A549 (cell line): Measurements from ENCODE around the gene SLC35F4. TPM values are rescaled to one million over a fixed set of nuclear protein-coding genes. Genes with fewer than 3 reads are reported as not detected.
A peak's percentile ranks its signal among the peaks of the same experiment; 100 is the strongest.

Source experiments
- ATAC-seq, 2 experiments: fragments of 200-7000 bp in 1 of 2; fragments of >200 bp in 1 of 2; cut with Nextera tagmentation in 1 of 2; cut with Tn5 transposase in 1 of 2; 3 replicates each; pipeline versions ENCODE4 v1.8.0 to v1.9.1; 2018 to 2020; ENCODE audit warnings: mild to moderate bottlenecking in 1 of 2, moderate library complexity in 1 of 2
- CTCF ChIA-PET: fragments of 300-600 bp; sonication (Branson Sonifier 250); formaldehyde crosslinking; extraction: SDS; loops from one replicate; lab custom pipeline; 2021; ENCODE audit warnings: antibody characterized with exemption, inconsistent platforms; lab: Yijun Ruan, JAX
- POLR2A ChIA-PET: fragments of 350-600 bp; formaldehyde crosslinking; extraction: SDS; loops from one replicate; lab custom pipeline; 2021; ENCODE audit warnings: antibody characterized with exemption, inconsistent platforms; lab: Yijun Ruan, JAX
- DNase-seq, 2 experiments: peaks; one replicate each; pipeline versions ENCODE4 v3.0.0 to v3.0.0-alpha.2; 2011 to 2016; ENCODE audit warnings: low read depth in 1 of 2, low spot score in 1 of 2
- FAIRE-seq: peaks from 2 replicates; lab custom pipeline; 2011; peaks lifted over from hg19 to GRCh38; lab: Jason Lieb, UNC
- H3K27ac ChIP-seq, 2 experiments: fragments of >200 bp; sonication (Bioruptor Twin); formaldehyde crosslinking; 3 replicates each; pipeline ENCODE4 v1.5.1; 2016 to 2017
- H3K4me1 ChIP-seq: fragments of >200 bp; sonication (Bioruptor Twin); formaldehyde crosslinking; 3 replicates; pipeline ENCODE4 v1.6.1; 2016
- H3K4me2 ChIP-seq: fragments of >200 bp; sonication (Bioruptor Twin); formaldehyde crosslinking; 3 replicates; pipeline ENCODE4 v1.6.1; 2016
- H3K4me3 ChIP-seq: fragments of >200 bp; sonication (Bioruptor Twin); formaldehyde crosslinking; 3 replicates; pipeline ENCODE4 v1.5.1; 2016
- H3K9me3 ChIP-seq: fragments of >200 bp; sonication (Bioruptor Twin); formaldehyde crosslinking; 3 replicates; pipeline ENCODE4 v1.6.1; 2016
- BHLHE40 ChIP-seq: IDR thresholded peaks from 2 replicates; pipeline ENCODE4 v1.6.1; 2012; ENCODE audit warnings: low read depth, low read length, inconsistent platforms
- CBX2 ChIP-seq: fragments of 200-600 bp; sonication (generic); IDR thresholded peaks from 2 replicates; pipeline ENCODE4 v1.6.1; 2016; ENCODE audit warnings: low read depth, mild to moderate bottlenecking, borderline replicate concordance
- FOSL2 ChIP-seq, 2 experiments: fragments of 450-650 bp in 1 of 2; fragments of >200 bp in 1 of 2; sonication (Bioruptor Twin) in 1 of 2; formaldehyde crosslinking; IDR thresholded peaks; 2 replicates each; pipeline versions ENCODE4 v1.5.0 to v1.6.1; 2016 to 2020; ENCODE audit warnings: mild to moderate bottlenecking in 1 of 2, moderate library complexity in 1 of 2
- FOXS1 ChIP-seq: fragments of 250-450 bp; sonication (Bioruptor Pico); IDR thresholded peaks from 2 replicates; pipeline ENCODE4 v1.5.0; 2020; ENCODE audit warnings: mild to moderate bottlenecking, moderate library complexity
- GATA3 ChIP-seq: IDR thresholded peaks from 2 replicates; pipeline ENCODE4 v1.6.1; 2012; ENCODE audit warnings: borderline replicate concordance
- JUNB ChIP-seq: fragments of >200 bp; sonication (Bioruptor Twin); formaldehyde crosslinking; IDR thresholded peaks from 2 replicates; pipeline ENCODE4 v1.6.1; 2016
- MAFK ChIP-seq: fragments of 450-650 bp; IDR thresholded peaks from 2 replicates; pipeline ENCODE4 v1.6.1; 2014; ENCODE audit not compliant: partially characterized antibody
- MAX ChIP-seq: IDR thresholded peaks from 2 replicates; pipeline ENCODE4 v1.6.1; 2012
- MAZ ChIP-seq: fragments of 150-350 bp; IDR thresholded peaks from 2 replicates; pipeline ENCODE4 v1.6.1; 2014; ENCODE audit warnings: antibody characterized with exemption, low read depth, low read length, borderline replicate concordance
- MYC ChIP-seq: IDR thresholded peaks from 2 replicates; pipeline ENCODE4 v1.6.1; 2012; ENCODE audit warnings: mild to moderate bottlenecking, inconsistent platforms, low read length, improper control_type of control experiment, borderline replicate concordance
- NFE2L2 ChIP-seq: fragments of 150-350 bp; conservative IDR thresholded peaks from 2 replicates; pipeline ENCODE4 v1.6.1; 2014; ENCODE audit warnings: low read length
- PHF8 ChIP-seq: fragments of 200-600 bp; sonication (generic); IDR thresholded peaks from 2 replicates; pipeline ENCODE4 v1.6.1; 2016; ENCODE audit warnings: low read depth, mild to moderate bottlenecking, antibody characterized with exemption, moderate library complexity, borderline replicate concordance
- REST ChIP-seq: fragments of 200-600 bp; sonication (generic); IDR thresholded peaks from 2 replicates; pipeline ENCODE4 v1.6.1; 2016; ENCODE audit warnings: antibody characterized with exemption, mild to moderate bottlenecking, moderate library complexity
- RFX5 ChIP-seq: fragments of 450-650 bp; IDR thresholded peaks from 2 replicates; pipeline ENCODE4 v1.7.1; 2014; ENCODE audit warnings: antibody characterized with exemption, mild to moderate bottlenecking, moderate library complexity
- SMC3 ChIP-seq: fragments of >200 bp; sonication (Bioruptor Twin); formaldehyde crosslinking; IDR thresholded peaks from 3 replicates; pipeline ENCODE4 v1.6.1; 2018; ENCODE audit warnings: inconsistent platforms
- ZC3H11A ChIP-seq: fragments of 450-650 bp; IDR thresholded peaks from 2 replicates; pipeline ENCODE4 v1.6.1; 2014; ENCODE audit warnings: antibody characterized with exemption, mild to moderate bottlenecking
- ZSCAN20 ChIP-seq: fragments of 250-450 bp; sonication (Bioruptor Pico); IDR thresholded peaks from 2 replicates; pipeline ENCODE4 v1.8.0; 2022; ENCODE audit warnings: mild to moderate bottlenecking, moderate library complexity
- WGBS: methylation state at CpG from one replicate; pipeline ENCODE4 v1.1.6; 2017; ENCODE audit errors: missing lambda C conversion rate; 5-methylcytosine and 5-hydroxymethylcytosine counted together
- polyA plus RNA-seq, 4 experiments: library from polyadenylated mRNA; depleted of rRNA in 3 of 4; stranded (reverse); fragments of >200 nt; fragmentation: RNase III in 1 of 4; extraction: RNeasy Plus Mini Kit Qiagen cat#74134 plus additional on column Dnase treatment in 1 of 4; gene quantifications; 2 replicates in 3 of 4; 3 replicates in 1 of 4; pipeline ENCODE4 v1.2.3, GENCODE V29; 2011 to 2017

The SLC35F4 gene
- polyA plus RNA-seq, 2 of the 4 experiments (the other 2 are of a cell fraction): not detected

GRCh38 chr14:57749267-57749666 lies 116.6 kb downstream of the SLC35F4 start:
- Histone ChIP-seq H3K4me1 (peaks cover 35% of the 10 kb centered on the region; the same call in 2 of the 3 replicates), H3K4me2 (0 out of 3 replicates have a peak overlapping the region, but pooled peaks have one; percentile 8), H3K9me3 (no peaks in the 10 kb centered on the region), H3K27ac (no peak overlapping the region), H3K4me3 (no peak overlapping the region)
- ChIA-PET POLR2A (no interaction called here), CTCF (no interaction called here)
- peak in 1 of 2 experiments; percentile 10 for DNase-seq
- FAIRE-seq: peak; percentile 78
- 2% methylated on average over 3 of the region's 3 CpGs for WGBS
- ATAC-seq: peak in 1 of 2 experiments; percentile 45; a peak in 2 of 6 replicates
- no peak for TF ChIP-seq RFX5
- no peak for TF ChIP-seq REST
- TF ChIP-seq GATA3: no peak

GRCh38 chr14:57748279-57748678 lies 117.6 kb downstream of the SLC35F4 start:
- 83% methylated on average over 1 of the region's 1 CpG for WGBS
- 0 out of 2 replicates have a peak, but pooled peaks have one; percentile 37 for TF ChIP-seq FOSL2 (IDR thresholded peaks at IDR 0.05)
- TF ChIP-seq FOSL2 (CRISPR knock-in tag; IDR thresholded peaks at IDR 0.05): no peak
- no peak for TF ChIP-seq ZSCAN20 (CRISPR knock-in tag)
- peak; percentile 20; the same call in 1 of the 2 replicates for TF ChIP-seq JUNB
- DNase-seq (no peak), FAIRE-seq (no peak), ATAC-seq (no peak)
- no peak overlapping the region for H3K27ac ChIP-seq
- H3K4me1 ChIP-seq: peaks cover 35% of the 10 kb centered on the region; the same call in 2 of the 3 replicates
- ChIA-PET POLR2A (no interaction called here), CTCF (no interaction called here)
- H3K4me2 ChIP-seq: no peak overlapping the region; the same call in 2 of the 3 replicates
- H3K9me3 ChIP-seq: no peaks in the 10 kb centered on the region
- H3K4me3 ChIP-seq: no peak overlapping the region

GRCh38 chr14:57747036-57747435 lies 118.9 kb downstream of the SLC35F4 start:
- H3K4me1 ChIP-seq: peaks cover 34% of the 10 kb centered on the region; the same call in 2 of the 3 replicates
- CTCF ChIA-PET: no interaction called here
- FAIRE-seq: no peak
- H3K9me3 ChIP-seq: no peaks in the 10 kb centered on the region
- H3K4me2 ChIP-seq: 0 out of 3 replicates have a peak overlapping the region, but pooled peaks have one; percentile 7
- no peak overlapping the region for H3K27ac ChIP-seq
- WGBS: 3% methylated on average over 4 of the region's 4 CpGs
- POLR2A ChIA-PET: no interaction called here
- DNase-seq: peak in 1 of 2 experiments; percentile 18
- no peak overlapping the region for H3K4me3 ChIP-seq
- ATAC-seq: no peak
- no peak for TF ChIP-seq MYC
- TF ChIP-seq FOXS1 (CRISPR knock-in tag): no peak
- TF ChIP-seq BHLHE40: no peak
- no peak for TF ChIP-seq MAFK
- no peak for TF ChIP-seq MAZ
- TF ChIP-seq NFE2L2: no peak
- TF ChIP-seq PHF8: no peak
- no peak for TF ChIP-seq MAX
- TF ChIP-seq ZC3H11A: no peak
- no peak for TF ChIP-seq CBX2

GRCh38 chr14:57746563-57746962 lies 119.3 kb downstream of the SLC35F4 start:
- CTCF ChIA-PET: no interaction called here
- Histone ChIP-seq H3K27ac (no peak overlapping the region), H3K4me3 (no peak overlapping the region), H3K4me2 (0 out of 3 replicates have a peak overlapping the region, but pooled peaks have one; percentile 7), H3K4me1 (peaks cover 29% of the 10 kb centered on the region; the same call in 2 of the 3 replicates), H3K9me3 (no peaks in the 10 kb centered on the region)
- ATAC-seq (no peak), FAIRE-seq (no peak), DNase-seq (no peak)
- 5% methylated on average over 1 of the region's 1 CpG for WGBS
- TF ChIP-seq SMC3 (no peak), MAFK (no peak)
- POLR2A ChIA-PET: no interaction called here
